Lung (tissue), 12 donors: Measurements from ENCODE around the gene PLA2G4A. TPM values are rescaled to one million over a fixed set of nuclear protein-coding genes. Genes with fewer than 3 reads are reported as not detected.

Experiments used
- ATAC-seq: fragments of 200-7000 bp; cut with Tn5 transposase; one replicate; pipeline ENCODE4 v1.9.1; 2020; ENCODE audit warnings: moderate number of reproducible peaks; ENCODE audit not compliant: insufficient read depth, low FRiP score
- DNase-seq, 3 donors: peaks; one replicate each; pipeline ENCODE4 v3.0.0-alpha.2; 2013 to 2017
- H3K27ac ChIP-seq, 2 donors: one replicate each; pipeline ENCODE4 v1.5.1; 2013; ENCODE audit warnings: mild to moderate bottlenecking in 2 of 2, moderate library complexity in 2 of 2, control low read depth in 1 of 2, inconsistent platforms in 1 of 2, low read depth in 1 of 2, low read length in 1 of 2
- H3K27me3 ChIP-seq, 3 donors: one replicate each; pipeline ENCODE4 v1.5.1; 2013; ENCODE audit warnings: low read length in 2 of 3; ENCODE audit not compliant: control insufficient read depth in 3 of 3, insufficient read depth in 3 of 3
- H3K36me3 ChIP-seq, 4 donors: one replicate each; pipeline ENCODE4 v1.5.1; 2013; ENCODE audit warnings: low read length in 4 of 4, mild to moderate bottlenecking in 1 of 4, moderate library complexity in 1 of 4; ENCODE audit not compliant: control insufficient read depth in 4 of 4, insufficient read depth in 4 of 4
- H3K4me1 ChIP-seq, 5 donors: one replicate each; pipeline ENCODE4 v1.5.1; 2013; ENCODE audit warnings: low read length in 5 of 5, mild to moderate bottlenecking in 2 of 5, moderate library complexity in 1 of 5; ENCODE audit not compliant: control insufficient read depth in 5 of 5, insufficient read depth in 5 of 5
- H3K4me3 ChIP-seq: one replicate; pipeline ENCODE4 v1.5.1; 2013; ENCODE audit warnings: mild to moderate bottlenecking, control low read depth, moderate library complexity
- H3K9ac ChIP-seq, 2 donors: one replicate each; pipeline ENCODE4 v1.5.1; 2013; ENCODE audit warnings: low read length in 2 of 2, control low read depth in 1 of 2; ENCODE audit not compliant: insufficient read depth in 1 of 2
- H3K9me3 ChIP-seq, 4 donors: one replicate each; pipeline ENCODE4 v1.5.1; 2013; ENCODE audit warnings: low read length in 3 of 4, mild to moderate bottlenecking in 1 of 4, moderate library complexity in 1 of 4; ENCODE audit not compliant: control insufficient read depth in 4 of 4, insufficient read depth in 3 of 4
- CTCF ChIP-seq: IDR thresholded peaks from 2 replicates; pipeline ENCODE4 v1.5.1; 2012; ENCODE audit warnings: mild to moderate bottlenecking; ENCODE audit errors: control extremely low read depth, extremely low read depth
- WGBS, 2 donors: extraction: QIAGEN DNeasy Blood & Tissue Kit; methylation state at CpG; one replicate each; pipeline ENCODE4 v1.1.7; 2013; 5-methylcytosine and 5-hydroxymethylcytosine counted together
- polyA plus RNA-seq, 2 donors: library from polyadenylated mRNA; stranded (reverse); fragments of 200-250 nt; gene quantifications; one replicate each; pipeline ENCODE4 v1.2.1, GENCODE V29; 2013
- total RNA-seq, 2 donors: library from RNA; depleted of rRNA in 1 of 2; stranded (reverse); fragments of >200 nt in 1 of 2; gene quantifications; one replicate each; pipeline ENCODE4 v1.2.1, GENCODE V29; 2014 to 2021
- donor health status: control.
- donor health status: control.
- donor health status: Bipolar disorder and iron deficiency.
- donor health status: healthy.
- donor health status: DM: yes; HTN: yes; CAD: no.

The PLA2G4A gene
- total and polyA plus RNA-seq, 4 donors, result 2.5 to 8.1 (median 6.4) TPM

DNA sequence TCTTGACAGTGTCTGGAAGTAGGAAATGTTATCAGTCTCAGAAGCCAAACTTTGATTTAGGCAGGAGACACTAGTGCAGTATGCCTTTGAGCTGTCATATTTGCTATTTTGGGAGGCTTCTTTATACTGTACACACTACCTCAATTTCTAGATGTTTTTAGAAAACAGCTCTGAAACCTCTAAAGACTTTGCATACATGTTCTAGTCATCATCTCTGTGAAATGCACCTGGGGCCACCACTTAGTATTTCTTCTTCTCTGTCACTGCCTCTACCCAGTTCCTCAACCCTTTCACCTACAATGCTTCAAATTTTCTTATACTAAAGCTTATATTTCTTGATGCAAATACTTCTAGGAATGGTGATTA, 29.1 kb upstream of the PLA2G4A start:
- no peak overlapping the region for H3K9ac ChIP-seq
- no peaks in the 10 kb centered on the region for H3K27me3 ChIP-seq
- no peaks in the 10 kb centered on the region for H3K9me3 ChIP-seq
- no peak for TF ChIP-seq CTCF
- no peaks in the 10 kb centered on the region for H3K36me3 ChIP-seq
- no peaks in the 10 kb centered on the region for H3K4me1 ChIP-seq
- ATAC-seq (no peak), DNase-seq (no peak)
- no peak overlapping the region for H3K27ac ChIP-seq
- no peak overlapping the region for H3K4me3 ChIP-seq

DNA sequence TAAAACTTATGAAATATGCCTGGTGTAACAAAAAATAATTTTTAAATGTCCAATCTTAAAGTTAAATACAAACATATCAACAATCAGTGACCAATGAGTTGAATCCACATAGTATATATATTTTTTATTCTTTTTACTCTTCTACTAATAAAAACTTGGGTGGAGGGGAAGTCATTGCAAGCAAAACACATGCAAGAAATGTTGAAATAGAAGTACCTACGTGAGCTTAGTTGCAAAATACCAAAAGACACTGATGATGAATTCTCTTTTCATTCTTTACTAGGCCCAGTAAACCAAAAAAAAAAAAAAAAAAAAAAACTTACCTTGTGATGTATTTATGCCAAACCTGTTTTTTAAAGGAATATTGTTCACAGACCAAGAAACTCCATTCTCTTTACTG, 26.4 kb upstream of the PLA2G4A start:
- ATAC-seq (no peak), DNase-seq (no peak)
- no peak for TF ChIP-seq CTCF
- Histone ChIP-seq H3K9ac (no peak overlapping the region), H3K36me3 (no peaks in the 10 kb centered on the region), H3K27ac (no peak overlapping the region), H3K4me1 (no peaks in the 10 kb centered on the region), H3K4me3 (no peak overlapping the region), H3K27me3 (no peaks in the 10 kb centered on the region), H3K9me3 (no peaks in the 10 kb centered on the region)
- 34 to 56% methylated on average over 1 of the region's 1 CpG for WGBS, 2 donors

DNA sequence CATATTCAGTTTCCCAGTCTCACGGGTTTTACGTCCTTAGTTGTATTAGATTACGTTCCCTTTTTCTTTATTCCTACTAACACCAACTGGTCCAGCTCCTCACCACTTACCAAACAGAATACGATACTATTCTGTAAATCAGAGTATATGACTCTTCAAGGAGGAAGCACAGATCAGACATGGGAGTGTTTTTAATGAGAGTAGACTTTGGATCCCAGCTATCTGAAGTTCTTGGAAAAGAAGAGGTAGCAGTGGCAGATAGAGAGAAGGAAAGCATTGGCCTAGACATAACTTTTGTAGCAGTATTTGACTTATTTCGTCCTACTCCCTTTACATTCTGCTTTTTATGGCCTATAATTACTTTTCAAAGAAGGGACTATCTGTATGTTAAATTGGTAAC, 24.1 kb upstream of the PLA2G4A start:
- H3K9me3 ChIP-seq, result no peaks in the 10 kb centered on the region
- no peaks in the 10 kb centered on the region for H3K36me3 ChIP-seq
- H3K9ac ChIP-seq, result no peak overlapping the region
- no peak for DNase-seq
- ATAC-seq, result no peak
- H3K4me1 ChIP-seq, result no peaks in the 10 kb centered on the region
- no peak overlapping the region for H3K27ac ChIP-seq
- no peak overlapping the region for H3K4me3 ChIP-seq
- 91 to 96% methylated on average over 5 of the region's 5 CpGs for WGBS, 2 donors
- TF ChIP-seq CTCF, result no peak
- H3K27me3 ChIP-seq, result no peaks in the 10 kb centered on the region

DNA sequence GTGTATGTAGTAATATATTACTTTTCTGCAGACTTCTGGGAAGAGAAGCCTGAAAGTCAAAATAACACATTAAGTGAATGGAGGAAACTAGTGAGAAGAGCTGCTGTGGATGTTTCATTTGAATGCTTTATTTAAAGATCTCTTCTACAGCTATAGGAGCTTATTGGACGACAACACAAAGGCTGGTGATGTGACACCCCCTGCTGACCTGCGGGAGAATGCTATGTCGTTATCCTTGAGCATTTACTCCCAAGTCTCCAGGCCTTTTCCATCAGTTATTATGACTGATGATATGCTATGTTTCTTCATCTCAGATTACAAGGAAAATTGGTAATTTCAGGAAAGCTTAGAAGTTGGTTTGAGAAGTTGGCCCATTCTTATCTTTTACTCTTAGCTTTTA, 22.3 kb upstream of the PLA2G4A start:
- no peak overlapping the region for H3K27ac ChIP-seq
- ATAC-seq (no peak), DNase-seq (peak; percentile 46 to 65 (median 56))
- WGBS, 2 donors, result 42 to 57% methylated on average over 3 of the region's 3 CpGs
- H3K9me3 ChIP-seq, result no peaks in the 10 kb centered on the region
- TF ChIP-seq CTCF, result no peak
- H3K9ac ChIP-seq, result no peak overlapping the region
- no peaks in the 10 kb centered on the region for H3K36me3 ChIP-seq
- no peaks in the 10 kb centered on the region for H3K4me1 ChIP-seq
- H3K4me3 ChIP-seq, result no peak overlapping the region
- H3K27me3 ChIP-seq, result no peaks in the 10 kb centered on the region
